ENCODE data around the gene CALML4.

GRCh38 chr15:68196445-68197169 lies 8.5 kb downstream of the CALML4 start:
- TF ChIP-seq CTCF (IDR thresholded peaks at IDR 0.05; ENCODE audit: poor library complexity) (no peak), EZH2 (IDR thresholded peaks at IDR 0.05; ENCODE audit: borderline replicate concordance) (no peak), EZH2phosphoT487 (IDR thresholded peaks at IDR 0.05; ENCODE audit: low read depth, severe bottlenecking, unreplicated experiment) (no peak)
